Left cardiac atrium (tissue), 4 donors: ENCODE results near the gene BAHCC1. TPM values are rescaled to one million over a fixed set of nuclear protein-coding genes. Genes with fewer than 3 reads are reported as not detected.
A peak's percentile ranks its signal among the peaks of the same experiment; 100 is the strongest.

Source experiments
- ATAC-seq, 2 donors: fragments of 200-7000 bp; cut with Tn5 transposase; one replicate each; pipeline ENCODE4 v1.9.1; 2020; ENCODE audit warnings: mild to moderate bottlenecking in 2 of 2, moderate library complexity in 2 of 2
- DNase-seq: peaks from one replicate; pipeline ENCODE4 v3.0.0-alpha.2; 2020
- intact Hi-C, 2 donors: fragments of 100-400 bp; cut with DNase I; formaldehyde crosslinking; loops; one replicate each; pipeline versions ENCODE4 v1.14.1 to v1.15.1; 2022 to 2023
- total RNA-seq, 2 donors: library from RNA; stranded (reverse); fragmentation: NEBNext Ultra II Directional; extraction: Animal tissue kit (Norgen Biotek cat#: 25700); gene quantifications; one replicate each; pipeline ENCODE4 v1.2.1, GENCODE V29; 2021
- donor health status: DM: no; HTN: yes; CAD: no.
- donor health status: DM: no; HTN: yes; CAD: no; lungs with severe emphysema.
- donor health status: DM: yes; HTN: yes; CAD: no.
- donor health status: Dilated cardiomyopathy.

Gene BAHCC1
- total RNA-seq, 2 donors from 2014 or later, result 8.3 to 9.9 TPM

DNA sequence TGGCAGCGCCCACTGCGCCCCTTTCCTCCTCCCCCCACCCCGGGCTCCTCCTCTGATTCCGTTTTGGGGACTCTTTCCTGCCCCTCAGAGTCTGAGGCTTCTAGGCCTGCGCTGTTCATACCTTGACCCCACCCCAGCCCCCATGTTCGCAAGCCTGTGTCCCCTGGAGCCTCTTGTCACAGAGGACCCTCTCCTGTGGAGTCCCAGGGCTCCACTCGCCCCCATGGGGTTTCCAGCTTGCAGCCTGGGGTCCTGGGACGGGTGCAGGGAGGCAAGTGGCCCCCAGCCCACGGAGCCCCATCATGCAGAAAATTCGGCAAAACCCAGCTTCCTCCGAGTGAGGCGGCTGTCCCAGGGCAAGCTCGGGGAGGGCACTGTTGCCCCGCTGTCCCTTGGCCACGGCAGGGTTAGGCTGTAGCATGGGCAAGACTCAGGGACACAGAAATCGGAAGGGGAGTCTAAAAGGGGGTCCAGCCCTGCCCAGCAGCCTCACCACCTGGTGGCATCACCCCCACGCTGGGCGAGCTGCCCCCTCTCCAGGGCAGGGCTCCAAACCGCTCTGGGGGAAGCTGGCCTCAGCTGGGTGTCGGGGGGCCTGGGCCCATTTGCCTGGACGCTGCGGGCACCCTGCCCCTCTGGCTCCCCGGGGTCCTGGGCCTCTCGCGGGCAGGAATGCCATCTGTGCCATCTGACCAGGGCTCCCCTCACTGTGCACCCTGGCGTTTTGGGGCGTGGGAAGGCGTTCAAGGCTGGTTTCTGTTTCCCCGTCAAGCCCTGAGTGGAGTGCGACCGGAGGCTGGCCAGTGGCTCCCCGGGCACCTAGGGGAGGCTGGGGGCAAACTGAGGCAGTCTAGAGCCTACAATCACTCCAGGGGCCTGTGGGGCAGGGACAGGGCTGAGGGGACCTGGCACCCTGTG is 11.5 kb upstream of the BAHCC1 start:
- intact Hi-C loops, result no loop called here
- ATAC-seq, result no peak
- peak; percentile 19 for DNase-seq

DNA sequence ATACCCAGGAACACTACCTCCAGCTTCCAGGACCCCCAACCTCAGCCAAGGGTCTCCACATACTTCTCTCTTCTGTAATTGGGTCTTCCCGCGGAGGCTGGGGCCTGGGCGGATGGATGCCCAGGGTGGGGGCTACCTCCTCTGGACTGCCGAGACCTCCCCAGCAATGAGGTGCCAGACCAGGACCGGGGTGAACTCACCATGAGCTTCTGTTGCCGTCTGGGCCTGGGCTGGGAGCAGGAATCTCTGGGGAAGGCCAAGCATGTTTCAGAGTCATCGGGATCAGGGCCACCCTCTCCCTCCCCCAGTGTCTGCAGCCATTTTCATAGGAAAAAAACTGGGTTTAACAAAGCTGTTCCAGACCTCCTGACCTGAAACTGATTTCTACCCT is 10.3 kb upstream of the BAHCC1 start:
- ATAC-seq (no peak), DNase-seq (peak; percentile 20)
- intact Hi-C loops, result no loop called here

DNA sequence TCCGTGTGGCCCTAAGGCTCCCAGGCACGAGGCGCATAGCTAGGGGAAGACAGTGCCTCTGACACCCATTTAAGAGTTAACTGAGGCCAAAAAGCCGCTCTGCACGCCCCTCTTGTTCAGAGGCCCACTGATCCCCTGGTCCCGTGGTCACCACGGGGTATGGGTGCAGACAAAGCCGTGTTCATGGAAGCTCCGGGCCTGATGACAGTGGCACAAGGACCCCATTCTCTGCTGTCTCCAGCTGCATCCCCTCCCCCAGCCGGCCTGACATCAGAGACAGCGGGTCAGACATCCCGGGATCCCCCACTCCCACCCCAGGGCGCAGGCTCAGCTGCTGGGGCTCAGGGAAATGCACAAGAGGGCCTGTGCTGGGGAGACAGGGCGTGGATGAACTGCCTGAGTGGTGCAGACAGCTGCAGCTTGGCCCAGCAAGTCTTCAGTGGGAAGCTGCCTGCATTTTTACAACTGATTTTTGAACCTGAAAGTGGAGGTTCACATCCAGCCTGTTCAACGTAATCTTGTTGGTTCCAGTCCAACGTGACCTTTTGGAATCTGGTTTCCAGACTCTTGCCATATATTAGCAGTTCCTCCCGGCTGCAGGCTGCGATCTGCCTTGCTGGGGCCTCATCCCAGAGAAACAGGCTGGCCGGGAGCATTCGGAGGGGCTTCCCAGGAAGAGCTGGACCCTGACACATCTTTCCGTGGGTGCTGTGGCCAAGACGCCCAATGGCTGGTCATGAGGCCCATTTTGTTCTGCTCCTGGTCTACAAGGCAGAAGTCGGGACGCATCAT is 9.7 kb upstream of the BAHCC1 start:
- DNase-seq (no peak), ATAC-seq (peak in 1 of 2 donors; percentile 2)
- intact Hi-C loops, result no loop called here

DNA sequence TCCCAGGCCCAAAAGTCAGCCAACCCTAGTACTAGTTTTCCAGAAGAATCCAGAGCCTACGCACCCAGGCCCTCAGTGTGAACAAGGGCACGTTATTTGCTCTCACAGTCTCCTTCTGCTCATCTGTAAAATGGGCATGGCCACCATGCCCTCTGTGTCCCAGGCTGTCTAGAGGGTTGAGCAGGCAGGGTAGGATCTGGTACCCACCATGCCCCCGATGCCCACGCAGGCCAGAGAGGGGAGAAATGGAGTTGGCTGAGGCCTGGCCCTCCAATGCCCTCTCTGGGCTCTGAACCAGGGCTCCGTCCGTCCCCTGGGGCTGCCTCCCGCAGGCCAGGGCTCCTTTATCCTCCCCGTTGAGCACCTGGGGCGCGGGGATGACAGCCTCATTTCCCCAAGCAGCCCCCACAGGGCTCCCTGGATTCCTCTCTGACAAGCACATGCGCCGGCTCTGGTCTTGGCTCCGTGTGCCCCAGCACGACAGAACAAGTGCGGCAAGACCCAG is 9.1 kb upstream of the BAHCC1 start:
- ATAC-seq, result no peak
- intact Hi-C loops, result no loop called here
- no peak for DNase-seq

DNA sequence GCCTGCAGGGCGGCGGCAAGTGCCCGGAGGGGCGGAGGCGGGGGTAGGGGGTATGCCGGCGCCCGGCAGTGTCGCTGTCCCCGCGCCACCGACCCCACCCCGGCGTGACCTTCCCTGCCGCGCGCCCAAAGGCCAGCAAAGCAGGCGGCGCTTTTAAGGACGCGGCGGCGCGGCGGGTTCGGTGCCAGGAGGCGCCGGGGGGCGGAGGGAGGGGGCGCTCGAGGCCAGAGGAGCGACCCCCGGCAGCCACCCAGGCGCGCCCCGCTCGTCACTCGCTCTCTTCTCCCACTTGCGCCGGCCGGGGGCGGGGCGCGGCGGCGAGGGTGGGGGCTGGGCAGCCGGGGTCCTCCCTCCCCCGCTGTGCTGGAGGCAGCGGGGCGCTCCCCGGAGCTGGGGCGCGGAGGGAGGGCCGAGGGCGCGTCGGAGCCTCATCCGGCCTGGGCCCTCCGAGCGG is 8.6 kb upstream of the BAHCC1 start:
- ATAC-seq (peak; percentile 61 to 62), DNase-seq (peak; percentile 57)
- intact Hi-C loops, result no loop called here

DNA sequence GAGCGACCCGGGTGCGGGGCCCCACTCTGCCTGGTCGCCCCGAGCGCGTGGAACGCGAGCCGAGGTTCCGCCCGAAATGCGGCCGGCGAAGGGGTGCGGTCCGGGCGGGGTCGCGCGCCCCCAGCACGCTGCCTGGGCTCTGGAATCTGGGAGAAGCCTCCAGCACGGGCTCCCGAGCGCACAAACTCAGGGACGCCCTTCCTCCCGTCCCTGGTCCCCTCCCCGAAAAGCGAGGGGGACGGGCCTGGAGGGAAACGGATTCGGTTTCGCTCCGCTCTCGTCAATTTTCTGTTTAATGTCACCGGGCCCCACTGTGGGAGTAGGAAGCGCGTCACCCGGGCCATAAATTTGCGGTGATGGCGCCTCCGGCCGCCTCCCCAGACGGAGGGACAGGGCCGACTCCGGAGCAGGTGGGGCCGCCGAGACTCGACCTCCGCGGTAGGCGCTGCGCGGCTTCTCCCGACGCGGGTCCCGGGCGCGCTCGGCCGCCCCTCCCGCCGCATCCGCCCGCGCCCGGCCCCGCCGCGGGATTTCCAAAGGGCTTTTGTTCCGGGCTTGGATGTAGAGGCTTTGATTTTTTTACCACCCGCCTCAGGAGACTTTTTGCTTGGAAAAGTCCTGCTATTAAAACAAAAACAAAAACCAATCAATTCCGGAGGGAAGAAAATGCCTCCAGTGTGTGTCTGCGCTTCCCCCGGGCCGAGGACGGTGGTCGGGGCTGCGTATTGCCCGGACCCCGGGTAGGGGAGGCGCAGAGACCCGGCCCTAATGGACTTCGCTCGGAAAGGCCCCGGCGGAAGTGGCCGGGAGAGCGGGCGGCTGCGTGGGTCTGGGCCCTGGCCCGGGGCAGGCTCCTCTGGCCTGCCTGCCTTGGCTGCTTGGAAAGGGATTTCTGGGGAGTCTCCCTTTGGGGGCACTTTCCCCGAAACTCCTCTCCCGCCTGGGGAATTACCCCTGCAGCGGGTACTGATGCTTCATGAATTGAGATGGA is 7.9 kb upstream of the BAHCC1 start:
- intact Hi-C loops, result no loop called here
- ATAC-seq (peak; percentile 29 to 49), DNase-seq (peak; percentile 73)

DNA sequence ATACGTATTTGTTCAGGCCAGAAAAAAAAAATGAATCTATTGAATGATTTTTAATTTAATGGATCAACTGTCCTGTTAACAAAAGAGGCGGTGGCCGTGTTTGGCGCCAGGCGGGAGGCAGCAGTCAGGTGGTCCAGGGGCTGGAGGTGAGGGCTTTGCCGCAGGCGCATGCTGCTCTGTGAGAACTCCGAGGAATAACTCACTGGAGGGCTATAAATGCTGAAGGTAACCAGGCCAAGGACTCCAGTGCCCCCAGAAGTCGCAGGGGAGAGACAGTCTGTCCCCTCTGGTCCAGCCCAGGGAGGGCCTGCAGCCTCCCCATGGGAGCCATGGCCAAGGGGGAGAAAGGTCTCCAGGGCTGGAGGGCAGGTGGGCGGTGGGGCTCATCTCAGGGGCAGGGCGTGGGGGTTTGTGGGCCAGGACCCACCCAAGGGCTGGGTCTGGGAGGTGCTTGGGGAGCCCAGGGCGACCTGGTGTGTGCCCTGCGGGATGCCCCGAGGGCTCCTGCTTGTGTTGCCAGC is 7.1 kb upstream of the BAHCC1 start:
- intact Hi-C loops, result no loop called here
- ATAC-seq (no peak), DNase-seq (no peak)

DNA sequence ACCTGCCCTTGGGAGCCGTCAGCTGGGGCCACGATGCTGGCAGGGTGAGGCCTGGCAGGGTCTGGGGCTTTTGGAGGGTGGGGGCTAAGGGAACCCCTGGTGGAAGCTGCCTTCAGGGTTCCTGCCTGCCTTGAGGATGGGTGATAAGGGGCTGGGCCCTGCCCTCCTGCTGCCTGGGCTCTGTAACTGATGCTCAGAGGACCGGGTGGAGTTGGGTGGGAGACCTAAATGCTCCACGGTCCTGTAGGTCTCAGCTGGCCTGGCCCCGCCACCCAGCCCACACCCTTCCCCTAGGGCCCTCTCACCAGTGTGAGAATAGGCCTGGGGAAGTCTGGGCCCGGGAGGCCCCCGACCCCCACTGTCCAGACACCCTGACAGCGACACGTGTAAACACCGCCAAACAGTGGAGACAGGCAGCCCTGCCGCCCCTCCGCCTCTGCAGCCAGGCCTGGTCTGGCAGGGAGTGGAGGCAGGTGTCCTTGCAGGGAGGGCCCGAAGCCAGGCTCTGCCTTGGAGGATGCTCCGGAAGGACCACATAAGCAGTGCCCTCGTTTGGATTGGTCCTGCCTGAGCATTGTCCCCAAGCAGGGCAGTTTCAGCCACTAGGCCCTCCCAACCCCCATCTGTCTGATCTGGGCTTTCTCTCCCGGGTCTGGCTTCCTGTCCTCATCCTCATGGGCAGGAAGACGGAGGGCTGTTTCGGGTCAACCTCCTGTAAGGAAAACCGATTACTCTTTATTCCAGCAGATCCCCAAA is 6.5 kb upstream of the BAHCC1 start:
- no peak for ATAC-seq
- no peak for DNase-seq
- intact Hi-C loops, result no loop called here

DNA sequence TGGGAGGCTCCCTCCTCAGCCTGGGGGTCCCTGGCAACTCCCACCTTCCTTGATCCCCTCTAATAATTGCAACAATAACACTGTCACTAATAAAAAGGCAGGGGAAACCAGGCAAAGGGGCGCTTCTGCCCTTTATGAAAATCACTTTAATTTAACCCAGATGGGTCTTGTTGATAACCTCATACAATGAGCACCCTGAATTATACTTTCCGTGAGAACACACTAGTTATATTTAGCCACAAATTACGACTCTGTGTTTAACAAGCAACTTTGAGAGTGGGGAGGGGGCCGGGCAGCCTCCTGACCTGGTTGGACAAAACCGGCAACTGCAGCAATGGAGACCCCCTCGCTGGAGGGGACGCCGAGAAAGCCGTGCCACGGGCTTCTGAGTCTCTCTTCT is 5.7 kb upstream of the BAHCC1 start:
- intact Hi-C loops, result no loop called here
- ATAC-seq (no peak), DNase-seq (no peak)

DNA sequence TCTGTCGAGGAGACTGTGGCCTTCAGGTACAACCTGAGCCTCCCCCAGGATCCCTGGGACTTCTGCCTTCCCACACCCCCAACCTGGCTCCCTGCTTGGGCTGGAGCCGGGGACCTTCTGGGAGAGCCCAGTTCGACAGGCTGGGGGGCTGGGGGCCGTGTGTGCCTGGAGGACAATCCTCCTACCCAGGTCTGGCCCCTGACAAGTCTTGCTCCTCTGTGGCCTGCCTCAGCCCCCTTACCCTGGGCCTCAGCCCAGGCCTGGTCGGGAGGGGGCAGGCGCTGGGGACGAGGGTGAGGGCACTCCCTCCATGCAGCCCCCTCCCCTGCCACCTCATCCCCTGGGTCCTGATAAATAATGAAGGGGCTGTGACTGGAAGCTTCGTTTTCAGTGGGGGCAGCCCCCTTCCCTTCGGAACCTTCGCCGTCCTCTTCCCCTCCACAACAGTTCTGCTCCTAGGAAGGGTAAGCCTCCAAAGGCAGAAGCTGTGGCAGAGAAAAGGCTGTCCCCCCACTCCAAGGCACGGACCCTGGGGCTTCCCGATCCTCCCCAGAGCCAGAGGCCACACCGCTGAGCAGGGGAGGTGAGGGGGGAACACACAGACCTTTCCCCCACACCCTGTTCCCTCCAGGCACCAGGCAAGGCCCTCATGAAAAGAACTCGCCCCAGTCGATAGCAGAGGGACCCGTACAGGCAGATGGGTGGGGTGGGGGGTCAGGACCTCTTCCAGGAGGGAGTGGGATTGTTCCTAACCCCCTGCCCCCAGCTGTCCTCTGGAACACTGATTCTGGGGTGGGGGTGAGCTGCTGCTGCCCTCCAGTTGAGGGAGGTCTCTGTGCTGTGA is 5.0 kb upstream of the BAHCC1 start:
- intact Hi-C loops, result loop anchor here in 1 of 2 donors (5.0 to 10.0 kb wide), 2 partner anchors 98 to 135 kb away; no protein-coding TSS in a partner anchor

DNA sequence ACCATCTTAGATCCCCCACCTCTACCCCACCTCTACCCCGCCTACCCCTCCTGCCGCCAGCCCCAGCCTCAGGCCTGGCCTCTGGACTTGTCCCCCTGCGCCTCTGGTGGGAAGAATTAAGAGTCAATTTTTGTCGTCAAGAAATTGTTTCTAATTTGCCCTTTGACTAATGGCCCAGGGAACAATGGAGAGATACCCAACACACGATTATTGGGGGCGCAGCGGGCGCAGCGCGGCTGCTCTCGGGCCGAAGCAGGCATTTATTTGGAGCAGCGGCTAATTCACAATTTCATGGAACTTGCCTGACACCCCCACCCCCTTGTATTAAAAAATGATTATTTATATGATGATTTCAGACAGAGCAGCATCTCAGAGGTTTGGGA is 4.4 kb upstream of the BAHCC1 start:
- intact Hi-C loops, result loop anchor here in 1 of 2 donors (5.0 to 10.0 kb wide), 2 partner anchors 99 to 136 kb away; no protein-coding TSS in a partner anchor
- ATAC-seq (no peak), DNase-seq (no peak)

More for the DNA sequence above, 5.0 kb upstream of the BAHCC1 start:
- DNase-seq, result no peak
- no peak for ATAC-seq

DNA sequence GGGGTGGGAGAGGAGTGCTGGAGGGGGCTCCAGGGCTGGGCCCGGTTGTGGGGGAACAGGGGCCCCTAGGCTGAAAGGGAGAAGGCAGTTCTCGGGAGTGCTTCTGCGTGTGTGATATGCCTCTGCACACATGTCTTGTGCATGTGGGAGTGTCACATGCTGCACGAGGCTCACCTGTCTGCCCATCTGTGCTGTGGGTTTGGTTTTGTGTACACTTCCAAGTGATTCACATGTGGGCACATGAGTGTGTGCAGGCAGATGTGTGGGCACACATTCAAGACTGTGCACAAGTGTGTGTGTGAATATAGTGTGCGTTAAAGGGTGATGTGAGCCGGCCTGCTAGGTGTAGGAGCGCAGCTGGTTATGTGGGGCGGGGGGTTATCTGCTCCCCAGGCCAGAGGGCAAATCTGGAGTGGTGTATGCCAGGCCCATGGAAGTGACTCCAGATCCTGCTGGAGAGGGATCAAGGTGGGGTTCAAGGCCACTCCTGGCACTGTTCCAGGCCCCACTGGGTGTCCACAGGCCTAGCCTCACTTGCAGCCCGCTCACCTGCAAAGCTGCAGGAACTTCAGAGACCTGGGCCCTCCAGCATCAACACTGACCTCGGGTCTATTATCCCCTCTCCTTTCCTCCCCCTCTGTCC is 3.8 kb upstream of the BAHCC1 start:
- intact Hi-C loops, result loop anchor here in 1 of 2 donors (5.0 to 10.0 kb wide), 2 partner anchors 99 to 137 kb away; no protein-coding TSS in a partner anchor
- DNase-seq (no peak), ATAC-seq (no peak)

DNA sequence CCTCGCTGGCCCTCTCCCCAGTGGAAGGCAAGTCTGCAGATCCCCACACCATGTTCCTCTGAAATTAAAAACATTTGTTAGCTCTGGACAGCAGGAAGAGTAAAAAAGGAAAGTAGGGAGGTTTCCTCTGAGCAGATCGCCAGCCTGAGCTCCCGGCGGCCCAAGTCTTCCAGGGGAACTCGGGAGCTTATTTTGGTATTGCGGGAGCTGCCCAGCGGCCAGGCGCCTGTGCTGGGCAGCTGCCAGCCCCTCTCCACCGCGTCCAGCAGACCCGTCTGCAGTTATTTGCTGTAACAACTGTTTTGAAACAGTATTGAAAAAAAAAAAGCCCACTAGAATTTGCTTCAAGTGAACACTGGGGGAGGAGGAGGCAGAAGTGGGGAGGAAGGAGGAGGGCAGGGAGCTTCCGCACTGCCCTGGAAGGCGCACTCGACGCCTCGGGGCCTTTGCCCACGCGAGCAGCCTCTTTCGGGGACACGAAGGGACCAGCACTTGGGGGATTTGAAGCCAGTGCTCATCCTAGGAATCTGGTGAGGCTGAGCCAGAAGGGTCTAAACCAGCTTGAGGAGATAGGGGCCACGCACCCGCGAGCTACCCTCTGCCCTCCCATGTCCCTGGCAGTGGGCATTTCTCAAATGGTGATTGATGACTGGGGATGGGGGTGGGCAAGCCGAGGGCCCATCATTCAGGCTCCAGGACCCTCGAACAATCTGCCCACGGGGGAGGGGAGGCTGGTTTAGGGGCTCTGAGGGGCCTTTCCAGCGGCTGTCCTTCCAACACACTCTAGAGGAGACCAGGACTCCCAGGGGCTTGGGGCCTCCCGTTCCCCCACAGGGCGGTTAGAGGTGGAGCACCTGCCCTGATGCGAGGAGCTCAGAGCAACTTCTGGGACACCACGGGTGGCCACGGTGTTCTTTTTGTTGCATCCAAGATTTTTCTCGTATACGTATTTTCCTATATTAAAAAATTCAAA is 3.0 kb upstream of the BAHCC1 start:
- intact Hi-C loops, result loop anchor here in 1 of 2 donors (5.0 to 10.0 kb wide), 2 partner anchors 100 to 137 kb away; no protein-coding TSS in a partner anchor
- DNase-seq (no peak), ATAC-seq (peak in 1 of 2 donors; percentile 9)

DNA sequence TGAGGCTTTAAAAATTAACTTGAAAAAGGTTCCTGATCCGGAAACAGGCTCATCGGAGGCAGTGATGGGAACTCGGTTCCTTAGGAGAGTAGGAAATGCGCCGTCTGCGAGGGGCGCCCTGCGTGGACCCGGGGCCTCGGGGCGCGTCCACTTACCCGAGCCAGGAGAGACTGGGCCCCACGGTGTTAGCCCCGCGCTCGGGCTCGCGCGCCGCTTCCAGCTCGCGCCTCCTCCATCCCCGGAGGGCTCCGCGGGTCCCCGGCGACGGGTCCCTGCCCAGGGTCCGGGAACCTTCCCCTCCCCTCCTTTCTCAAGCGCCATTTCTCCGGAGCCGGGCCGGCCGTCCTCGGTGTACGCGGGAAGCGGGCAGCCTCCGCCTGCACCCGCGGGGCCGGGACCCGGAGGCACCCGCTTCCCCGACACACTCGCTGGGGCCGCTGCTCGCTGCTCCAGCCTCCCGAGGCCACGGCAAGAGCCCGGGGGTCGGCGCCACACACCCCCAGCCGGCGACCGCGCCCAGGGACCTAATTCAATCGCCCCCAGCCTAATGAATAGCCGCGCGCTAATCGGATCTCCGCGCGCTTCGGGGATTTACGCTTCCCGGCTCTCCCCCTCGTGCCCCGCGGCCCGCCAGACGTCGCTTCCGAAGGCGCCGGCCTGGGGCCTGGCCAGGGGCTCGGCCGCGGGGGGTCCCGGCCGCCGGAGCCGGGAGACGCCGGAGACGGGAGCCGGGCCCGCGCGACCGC is 2.2 kb upstream of the BAHCC1 start:
- ATAC-seq (no peak), DNase-seq (no peak)
- intact Hi-C loops, result loop anchor here in 1 of 2 donors (5.0 to 10.0 kb wide), 2 partner anchors 101 to 138 kb away; no protein-coding TSS in a partner anchor
